NCI-H1436 (cell line): ENCODE data around the gene SORBS1.

ENCODE experiments used
- DNase-seq: peaks from one replicate; lab custom pipeline; 2025; lab: John Stamatoyannopoulos, UW

SORBS1 gene

DNA sequence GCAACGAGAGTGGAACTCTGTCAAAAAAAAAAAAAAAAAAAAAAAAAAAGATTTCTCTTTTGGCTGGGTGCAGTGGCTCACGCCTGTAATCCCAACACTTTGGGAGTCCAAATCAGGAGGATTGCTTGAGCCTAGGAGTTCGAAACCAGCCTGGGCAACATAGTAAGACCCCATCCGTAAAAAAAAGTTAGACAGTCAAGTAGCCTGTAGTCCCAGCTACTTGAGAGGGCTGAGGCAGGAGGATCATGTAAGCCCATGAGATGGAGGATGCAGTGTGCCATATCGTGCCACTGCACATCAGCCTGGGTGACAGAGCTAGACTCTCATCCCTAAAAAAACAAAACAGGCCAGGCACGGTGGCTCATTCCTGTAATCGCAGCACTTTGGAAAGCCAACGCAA lies 295.6 kb downstream of the SORBS1 start:
- DNase-seq = no peak

GRCh38 chr10:95264227-95265051 lies 296.7 kb downstream of the SORBS1 start:
- DNase-seq = no peak

DNA sequence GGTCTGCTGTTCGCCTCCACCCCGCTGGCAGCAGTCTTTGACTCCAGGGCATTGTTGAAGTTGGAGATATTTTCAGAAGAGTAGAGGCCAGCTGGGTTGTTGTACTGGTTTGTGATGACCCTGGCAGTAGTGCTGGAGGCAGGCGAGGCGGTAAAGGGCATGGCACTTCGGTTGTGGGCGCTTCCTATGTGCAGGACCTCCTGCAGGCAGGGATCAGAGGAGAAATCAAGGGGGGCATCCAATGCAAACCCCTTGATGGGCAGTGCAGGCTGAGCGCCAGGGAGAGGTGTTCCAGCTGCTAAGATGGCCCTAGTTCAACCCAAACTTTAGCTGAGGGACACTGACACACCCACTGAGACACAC lies 297.3 kb downstream of the SORBS1 start:
- no peak for DNase-seq

DNA sequence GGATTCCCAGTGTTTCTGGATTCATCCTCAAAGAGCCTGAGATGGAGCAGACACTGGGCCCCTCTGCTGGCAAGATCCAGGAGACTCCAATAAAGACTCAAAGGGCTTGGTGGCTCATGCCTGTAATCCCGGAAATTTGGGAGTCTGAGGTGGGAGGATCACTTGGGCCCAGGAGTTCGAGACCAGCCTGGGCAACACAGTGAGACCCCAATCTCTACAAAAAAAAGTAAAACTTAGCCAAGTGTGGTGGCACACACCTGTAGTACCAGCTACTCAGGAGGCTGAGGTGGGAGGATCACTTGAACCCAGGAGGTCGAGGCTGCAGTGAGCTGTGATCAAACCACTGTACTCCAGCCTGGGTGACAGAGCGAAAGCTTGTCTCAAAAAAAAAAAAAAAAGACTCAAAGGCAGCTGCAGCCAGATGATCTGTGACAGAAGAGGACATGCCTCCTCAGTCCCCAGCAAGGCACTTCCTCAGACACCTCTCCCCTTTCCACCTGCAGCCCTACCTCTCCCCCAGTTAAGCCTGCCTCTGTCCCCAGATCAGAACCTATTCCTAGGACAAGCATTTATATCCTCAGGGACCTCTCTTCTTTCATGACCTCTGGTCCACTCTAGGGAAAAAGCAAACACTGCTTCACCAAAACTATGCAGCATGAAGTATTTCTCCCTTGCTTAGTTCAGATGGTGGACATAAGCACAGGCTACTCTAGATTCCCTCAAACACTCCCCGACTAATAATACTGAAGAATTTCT lies 298.2 kb downstream of the SORBS1 start:
- DNase-seq = no peak

DNA sequence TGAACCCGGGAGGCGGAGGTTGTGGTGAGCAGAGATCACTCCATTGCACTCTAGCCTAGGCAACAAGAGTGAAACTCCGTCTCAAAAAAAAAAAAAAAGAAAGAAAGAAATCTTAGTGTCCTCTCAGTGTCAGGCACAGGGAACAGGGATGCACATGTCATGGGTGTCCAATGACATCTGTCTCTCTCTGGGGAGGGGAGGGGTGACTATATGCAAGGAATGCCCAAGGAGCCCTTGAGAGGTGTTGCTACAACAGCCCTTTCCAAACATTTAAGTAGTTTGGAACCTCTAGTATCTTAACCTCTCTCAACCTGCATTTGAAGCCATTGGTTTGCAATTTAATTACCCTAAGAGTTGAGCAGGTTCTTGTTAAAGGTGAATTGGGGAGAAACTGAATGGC lies 299.2 kb downstream of the SORBS1 start:
- no peak for DNase-seq
